ENCODE results near the gene RAB43.

RAB43 gene

GRCh38 chr3:129060276-129061022 lies 61.2 kb downstream of the RAB43 start, which contains the start of gene GP9:
Gene GP9 (plus strand): TSS chr3:129060779. CDS start chr3:129061740, 961 bp downstream.
- DNase-seq: no peak

- no peak for DNase-seq
Observed at GRCh38 chr3:129059311-129059958, 62.2 kb downstream of the RAB43 start.

GRCh38 chr3:129058441-129059200 lies 63.0 kb downstream of the RAB43 start:
- DNase-seq: no peak

GRCh38 chr3:129057249-129057648 lies 64.4 kb downstream of the RAB43 start:
- no peak for DNase-seq

- DNase-seq: no peak
Observed at GRCh38 chr3:129056451-129057173, 65.0 kb downstream of the RAB43 start.

- no peak for DNase-seq
Observed at GRCh38 chr3:129054605-129055104, 66.9 kb downstream of the RAB43 start.

- DNase-seq: no peak
Observed at GRCh38 chr3:129052675-129053074, 68.9 kb downstream of the RAB43 start.

- no peak for DNase-seq
Observed at GRCh38 chr3:129051871-129052340, 69.7 kb downstream of the RAB43 start.

GRCh38 chr3:129050556-129051295 lies 70.9 kb downstream of the RAB43 start:
- no peak for DNase-seq

GRCh38 chr3:129047553-129047839 lies 74.1 kb downstream of the RAB43 start:
- no peak for DNase-seq

GRCh38 chr3:129046732-129047552 lies 74.7 kb downstream of the RAB43 start:
- no peak for DNase-seq

GRCh38 chr3:129046037-129046731 lies 75.4 kb downstream of the RAB43 start:
- peak; percentile 61 for DNase-seq

- DNase-seq: no peak
Observed at GRCh38 chr3:129045675-129046036, 75.9 kb downstream of the RAB43 start.

GRCh38 chr3:129040579-129041300 lies 80.9 kb downstream of the RAB43 start:
- no peak for DNase-seq

GRCh38 chr3:129040039-129040336 lies 81.6 kb downstream of the RAB43 start:
- DNase-seq: no peak

GRCh38 chr3:129039271-129040038 lies 82.1 kb downstream of the RAB43 start:
- no peak for DNase-seq

- DNase-seq: no peak
Observed at GRCh38 chr3:129038121-129038855, 83.3 kb downstream of the RAB43 start.

Data from retina (tissue), 1 donor.